ENCODE data around the gene HGD. TPM values are rescaled to one million over a fixed set of nuclear protein-coding genes. Genes with fewer than 3 reads are reported as not detected.

Gene HGD, protein sequence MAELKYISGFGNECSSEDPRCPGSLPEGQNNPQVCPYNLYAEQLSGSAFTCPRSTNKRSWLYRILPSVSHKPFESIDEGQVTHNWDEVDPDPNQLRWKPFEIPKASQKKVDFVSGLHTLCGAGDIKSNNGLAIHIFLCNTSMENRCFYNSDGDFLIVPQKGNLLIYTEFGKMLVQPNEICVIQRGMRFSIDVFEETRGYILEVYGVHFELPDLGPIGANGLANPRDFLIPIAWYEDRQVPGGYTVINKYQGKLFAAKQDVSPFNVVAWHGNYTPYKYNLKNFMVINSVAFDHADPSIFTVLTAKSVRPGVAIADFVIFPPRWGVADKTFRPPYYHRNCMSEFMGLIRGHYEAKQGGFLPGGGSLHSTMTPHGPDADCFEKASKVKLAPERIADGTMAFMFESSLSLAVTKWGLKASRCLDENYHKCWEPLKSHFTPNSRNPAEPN
- total RNA-seq: 4.1 and 5.2 TPM in 2 replicates

DNA sequence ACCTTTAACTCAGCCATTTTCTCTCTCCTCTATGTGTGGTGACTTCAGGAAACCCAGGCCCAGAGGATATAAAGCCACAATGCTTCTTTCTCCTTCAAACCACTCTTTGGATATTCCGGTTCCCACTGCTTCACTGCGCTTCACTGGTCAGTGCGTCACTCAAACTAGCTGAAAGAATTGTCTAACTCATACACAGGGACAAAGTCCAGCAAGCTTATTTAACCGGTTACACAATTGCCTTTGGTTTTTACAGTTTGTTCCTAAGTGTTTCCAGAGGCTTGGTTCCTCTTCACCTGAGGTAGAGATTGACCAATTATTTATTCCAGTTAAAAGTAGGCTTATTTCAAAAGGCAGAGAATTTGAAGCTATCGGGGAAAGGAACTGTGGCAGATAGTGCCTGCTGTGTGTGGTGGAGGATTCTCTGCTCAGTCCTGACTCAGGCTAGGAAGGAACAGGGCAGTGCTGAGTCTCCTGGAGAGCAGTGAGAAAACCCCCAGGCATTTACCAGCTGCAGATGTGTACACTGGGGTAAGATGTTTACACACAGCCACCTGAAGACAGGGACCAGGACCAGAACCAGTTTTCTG, at the start of gene HGD:
TSS of gene HGD (minus strand) at position 145 of the 587 bp plus-strand sequence. CDS start at position 17, 128 bp downstream.

DNA sequence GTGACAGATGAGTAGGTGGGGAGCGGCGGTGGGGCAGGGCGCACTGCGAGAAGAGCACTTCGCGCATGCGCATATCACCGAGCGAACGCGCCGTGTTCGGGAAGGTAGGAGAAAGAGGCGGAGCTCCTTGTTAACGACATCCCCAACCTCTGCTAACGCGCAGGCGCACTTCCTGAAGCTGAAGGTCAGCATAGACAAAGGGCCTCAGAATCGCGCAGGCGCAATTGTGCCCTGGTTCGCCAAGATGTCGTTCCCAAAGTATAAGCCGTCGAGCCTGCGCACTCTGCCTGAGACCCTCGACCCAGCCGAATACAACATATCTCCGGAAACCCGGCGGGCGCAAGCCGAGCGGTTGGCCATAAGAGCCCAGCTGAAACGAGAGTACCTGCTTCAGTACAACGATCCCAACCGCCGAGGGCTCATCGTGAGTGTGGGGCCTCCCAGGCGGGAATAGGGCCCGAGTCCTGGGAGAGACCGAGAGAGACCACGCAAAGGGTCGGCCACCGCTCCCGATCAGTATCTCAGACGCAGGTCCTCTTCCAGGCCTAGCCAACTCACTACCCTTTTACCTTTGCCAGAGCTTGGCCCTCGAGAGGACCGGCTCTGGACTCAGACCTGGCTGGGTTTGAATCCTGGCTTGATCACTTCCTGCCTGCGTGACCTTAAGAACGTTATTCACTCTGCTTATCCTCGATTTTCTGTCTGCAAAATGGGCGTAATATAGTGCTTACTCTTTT, 85.8 kb downstream of the HGD start, which contains the start of gene NDUFB4:
TSS of gene NDUFB4 (plus strand) at position 221 of the 737 bp plus-strand sequence. CDS start at position 245, 24 bp downstream.

Other genes with a start within 250 kb of the HGD start
- 1,089 and 1,234 TPM in 2 replicates for gene FSTL1, start 231.2 kb downstream of the HGD start, total RNA-seq
- gene NDUFB4, start 85.9 kb downstream of the HGD start, total RNA-seq: 97.5 and 116 TPM in 2 replicates
- 16.2 and 17.0 TPM in 2 replicates for gene RABL3, start 60.3 kb upstream of the HGD start, total RNA-seq
- 11.7 and 15.2 TPM in 2 replicates for gene GTF2E1, start 60.5 kb upstream of the HGD start, total RNA-seq
- gene STXBP5L, start 226.0 kb upstream of the HGD start, total RNA-seq: 0.16 TPM in 1 of 2 replicates, not detected in the other